Activated CD4-positive, alpha-beta T cell treated with anti-CD3 and anti-CD28 coated beads, Interleukin-2, Interleukin-4, amounts not matched to agents 100 ng/mL and 50 ng/mL, durations not matched to agents 16 hours and 8 hours (primary cell): ENCODE results near the gene SIGLEC6.
A peak's percentile ranks its signal among the peaks of the same experiment; 100 is the strongest.

Experiments used
- DNase-seq: peaks from one replicate; pipeline ENCODE4 v3.0.0-alpha.2; 2020; ENCODE audit warnings: low spot score

The SIGLEC6 gene

GRCh38 chr19:51548213-51548651, 16.8 kb upstream of the SIGLEC6 start:
- no peak for DNase-seq

GRCh38 chr19:51547397-51548212, 16.1 kb upstream of the SIGLEC6 start:
- DNase-seq = no peak

GRCh38 chr19:51546650-51547396, 15.4 kb upstream of the SIGLEC6 start:
- DNase-seq = peak; percentile 32

DNA sequence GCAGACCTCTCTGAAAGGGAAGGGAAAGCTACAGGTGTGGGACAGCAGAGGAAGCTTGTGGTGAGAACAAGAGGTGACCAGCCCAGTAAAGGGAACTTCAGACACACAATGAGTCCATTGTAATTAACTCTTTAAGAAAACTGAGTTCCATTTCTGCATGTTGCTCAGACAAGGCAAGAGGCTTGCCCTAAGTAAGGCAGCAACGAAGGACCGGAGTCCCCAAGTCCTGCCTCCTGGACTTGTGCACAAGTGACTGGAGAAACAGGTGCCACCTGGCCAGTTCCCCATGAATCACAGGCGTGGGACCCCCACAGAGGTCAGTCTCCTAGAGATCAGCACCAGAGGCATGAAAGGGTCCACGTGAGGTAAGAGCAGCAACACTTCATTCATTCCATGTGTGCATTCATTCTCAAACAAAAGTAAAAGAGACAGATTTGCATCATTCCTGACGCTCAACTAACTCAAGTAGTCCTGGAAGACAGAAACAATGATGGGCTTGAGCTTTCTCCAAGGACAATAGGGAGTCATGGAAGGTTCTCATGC, 14.7 kb upstream of the SIGLEC6 start:
- DNase-seq = no peak

DNA sequence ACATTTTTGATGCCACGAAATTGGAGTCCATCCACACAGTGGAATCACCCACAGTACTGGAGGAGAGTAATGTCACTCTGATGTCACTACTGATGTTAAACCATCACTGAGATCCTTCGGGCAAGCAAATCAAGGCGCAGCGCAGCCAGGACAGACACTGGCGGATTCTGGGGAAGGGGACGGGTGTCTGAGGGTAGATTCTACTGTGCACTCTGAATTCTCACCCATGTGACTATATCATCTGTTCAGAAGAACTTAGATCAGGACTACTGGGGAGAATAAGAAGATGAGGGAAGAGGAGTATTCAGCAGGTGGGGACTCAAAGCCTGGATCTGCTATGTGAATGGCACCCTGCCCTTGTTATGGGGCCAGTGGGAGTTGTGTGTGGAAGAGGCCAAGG, 12.6 kb upstream of the SIGLEC6 start:
- DNase-seq = no peak

DNA sequence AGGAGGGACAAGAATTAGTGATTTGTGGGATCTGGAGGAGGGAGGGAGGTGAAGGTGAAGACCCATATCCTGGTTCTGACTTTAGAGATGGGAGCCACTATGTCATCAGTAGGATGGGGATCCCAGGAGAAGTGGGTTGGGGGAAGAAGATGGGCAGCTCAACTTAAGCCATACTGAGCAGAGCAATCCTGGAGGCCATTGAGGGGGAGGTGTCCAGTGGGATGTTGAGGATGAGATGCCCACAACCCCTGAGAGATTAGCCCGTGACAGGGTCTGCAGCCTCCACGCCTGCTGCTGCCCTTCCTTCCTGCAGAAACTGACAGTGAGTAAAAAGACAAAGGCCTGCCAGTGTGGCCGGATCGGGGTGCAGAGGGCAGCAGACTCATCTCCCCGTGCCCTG, 11.2 kb upstream of the SIGLEC6 start:
- DNase-seq = no peak

DNA sequence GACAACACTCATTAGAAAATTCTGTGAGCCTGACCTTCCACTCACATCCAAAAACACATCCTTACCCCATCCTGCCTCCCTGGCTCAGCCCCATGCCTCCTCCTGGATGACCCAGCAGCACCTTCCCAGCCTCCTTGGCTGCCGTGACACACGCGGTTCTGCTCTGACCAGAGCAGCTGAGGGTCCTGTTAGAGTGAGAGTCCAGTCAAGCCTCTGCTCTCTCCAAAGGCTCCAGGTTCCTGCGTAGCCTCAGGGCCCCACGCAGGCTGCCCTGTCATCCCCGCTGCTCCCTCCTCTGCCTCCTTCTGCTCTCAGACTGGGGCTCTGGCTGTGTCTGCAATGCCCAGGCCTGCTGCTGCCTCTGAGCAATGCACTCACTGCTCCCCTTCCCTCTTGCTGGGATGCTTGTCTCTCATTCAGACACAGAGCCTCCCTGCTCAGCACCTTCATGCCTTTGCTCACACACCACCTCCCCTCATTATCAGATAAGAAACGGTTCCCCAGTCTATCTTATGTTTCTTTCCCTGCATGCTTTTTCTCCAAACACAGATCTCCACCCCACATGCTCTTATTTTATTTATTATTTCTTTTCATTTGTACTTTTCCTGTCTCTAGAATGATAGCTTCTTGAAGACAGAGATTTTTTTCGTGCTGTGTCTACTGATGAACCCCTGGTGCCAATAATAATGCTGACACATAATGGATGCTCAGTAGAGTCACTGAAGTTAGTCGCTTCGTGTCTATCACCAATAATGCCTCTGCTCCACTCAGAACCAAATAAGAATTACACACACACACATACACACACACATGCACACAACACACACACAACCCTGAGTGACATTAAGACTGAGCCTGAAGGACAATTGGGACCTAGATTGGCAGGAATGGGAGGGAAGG, 10.2 kb upstream of the SIGLEC6 start:
- DNase-seq = no peak

GRCh38 chr19:51539821-51540366, 8.4 kb upstream of the SIGLEC6 start:
- no peak for DNase-seq

DNA sequence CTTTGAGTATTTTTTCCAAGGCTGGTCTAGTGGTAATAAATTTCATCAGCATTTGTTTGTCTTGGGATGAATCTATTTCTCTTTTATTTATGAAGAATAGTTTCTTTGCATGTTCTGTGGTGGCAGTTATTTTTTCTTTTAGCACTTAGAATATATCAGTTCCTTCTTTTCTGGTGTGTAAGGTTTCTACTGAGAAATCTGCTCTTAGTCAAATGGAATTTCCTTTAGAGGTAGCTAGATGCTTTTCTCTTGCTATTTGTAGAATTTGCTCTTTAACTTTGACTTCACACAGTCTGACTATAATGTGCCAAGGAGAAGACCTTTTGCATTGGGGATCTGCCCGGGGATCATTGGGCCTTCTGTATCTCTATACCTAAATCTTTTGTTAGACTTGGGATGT, 4.1 kb upstream of the SIGLEC6 start:
- no peak for DNase-seq

DNA sequence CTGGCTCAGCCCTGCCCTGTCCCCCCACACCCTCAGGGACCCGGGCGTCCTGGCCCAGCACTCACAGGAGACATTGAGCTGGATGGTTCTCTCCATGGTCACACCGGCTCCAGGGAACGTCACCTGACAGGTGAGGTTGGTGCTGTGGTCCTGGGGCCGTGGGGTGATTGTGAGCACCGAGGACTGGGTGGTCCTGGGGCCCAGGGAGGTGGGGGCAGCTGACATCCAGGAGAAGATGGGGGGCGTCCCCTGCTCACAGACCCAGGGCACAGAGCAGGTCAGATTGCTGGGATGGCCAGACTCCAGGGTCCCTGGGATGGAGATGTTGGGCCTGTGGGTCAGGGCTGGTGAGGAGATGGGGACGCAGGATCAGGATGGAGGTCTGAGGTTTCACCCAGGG, 854 bp downstream of the SIGLEC6 start:
- no peak for DNase-seq

DNA sequence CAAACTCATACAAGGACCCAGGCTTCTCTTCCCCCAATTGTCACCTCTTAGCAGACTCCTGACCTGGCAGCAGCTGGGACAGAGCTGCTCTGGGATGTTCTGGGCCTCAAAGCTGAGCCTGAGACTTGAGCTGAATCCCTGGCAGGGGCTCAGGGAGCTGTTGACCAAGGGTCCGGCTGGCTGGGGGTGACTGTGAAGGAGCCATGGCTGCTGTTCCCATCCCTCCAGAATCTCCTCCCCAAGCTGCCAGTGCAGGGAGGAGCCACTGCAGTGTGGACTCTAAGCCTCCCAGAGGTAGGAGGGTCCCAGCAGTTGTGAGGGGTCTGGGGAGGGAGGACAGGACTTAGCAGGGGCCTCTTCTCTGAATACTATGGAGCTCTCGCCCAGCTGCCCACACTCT, 2.2 kb downstream of the SIGLEC6 start:
- no peak for DNase-seq

- DNase-seq = no peak
Measured at GRCh38 chr19:51525651-51526050, 5.8 kb downstream of the SIGLEC6 start.

GRCh38 chr19:51524666-51525264, 6.7 kb downstream of the SIGLEC6 start:
- DNase-seq = no peak

DNA sequence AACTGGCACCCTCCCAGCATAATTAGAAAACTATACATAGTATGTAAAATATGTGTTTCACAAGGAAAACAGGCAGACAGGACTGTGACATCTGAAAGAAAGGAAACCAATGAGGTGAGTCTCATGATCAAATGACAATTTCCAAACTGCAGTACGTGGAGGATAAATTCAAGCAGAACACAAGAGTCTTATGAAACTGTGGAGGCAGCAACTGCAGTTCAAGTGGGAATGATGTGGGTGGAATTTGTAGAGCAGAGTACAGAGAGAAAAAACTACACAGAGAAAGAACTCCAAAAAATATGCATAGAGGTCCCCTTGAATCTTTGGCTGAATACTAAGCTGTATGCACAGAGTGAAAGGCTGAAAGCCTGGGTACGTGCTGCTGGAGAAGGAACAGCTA, 9.7 kb downstream of the SIGLEC6 start:
- DNase-seq = no peak

- no peak for DNase-seq
Measured at GRCh38 chr19:51521357-51521756, 10.1 kb downstream of the SIGLEC6 start.

DNA sequence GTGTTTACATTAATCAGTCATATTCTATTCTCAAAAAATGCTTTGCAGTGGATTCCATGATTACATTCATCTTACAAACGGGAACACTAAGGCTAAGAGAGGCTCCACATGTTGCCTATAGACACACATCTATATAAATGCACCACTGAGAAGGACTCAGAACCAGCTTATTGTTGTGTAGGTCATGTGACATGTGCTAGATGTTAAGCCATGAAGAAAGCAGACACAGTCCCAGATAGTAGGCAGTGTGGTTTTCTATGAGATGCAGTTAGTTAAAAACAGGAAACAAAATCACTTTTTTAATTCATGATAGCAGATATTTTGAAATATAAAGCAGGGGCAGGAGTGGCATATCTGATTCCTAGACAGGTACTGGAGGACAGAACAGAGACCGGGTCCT, 10.7 kb downstream of the SIGLEC6 start:
- DNase-seq = no peak

- peak; percentile 65 for DNase-seq
Measured at GRCh38 chr19:51514866-51515481, 16.5 kb downstream of the SIGLEC6 start.

DNA sequence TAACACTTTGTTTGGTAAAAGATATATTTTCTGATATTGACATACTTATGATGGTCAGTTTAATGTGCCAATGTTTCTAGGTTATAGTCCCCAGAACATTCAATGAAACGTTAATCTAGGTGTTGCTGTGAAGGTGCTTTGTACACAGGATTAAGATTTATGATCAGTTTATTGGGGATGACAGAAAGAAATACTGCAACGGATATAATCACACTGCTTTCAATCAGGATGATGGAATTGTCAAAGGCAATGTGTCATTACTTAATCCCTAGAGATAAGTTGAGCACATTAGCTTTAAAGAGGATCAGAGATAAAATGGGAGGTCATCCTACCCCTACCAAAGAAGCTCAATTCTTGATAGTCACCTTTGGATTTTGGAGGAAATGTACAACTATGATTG, 17.5 kb downstream of the SIGLEC6 start:
- no peak for DNase-seq

GRCh38 chr19:51511353-51511752, 20.1 kb downstream of the SIGLEC6 start:
- DNase-seq = no peak

GRCh38 chr19:51509823-51510660, 21.4 kb downstream of the SIGLEC6 start:
- DNase-seq = no peak
